K562 (cell line): ENCODE results near the gene SPARC. TPM values are rescaled to one million over a fixed set of nuclear protein-coding genes. Genes with fewer than 3 reads are reported as not detected.

Experiments
- ATAC-seq: fragments of 200-7000 bp; cut with Tn5 transposase; 3 replicates; pipeline ENCODE4 v1.9.1; 2020; ENCODE audit warnings: moderate library complexity
- BruUV-seq: library from RNA; stranded (reverse); fragments of 400-500 nt; replicated peaks from 2 replicates; lab custom pipeline; 2021; lab: Mats Ljungman, UMichigan
- CTCF ChIA-PET: fragments of 300-600 bp; formaldehyde crosslinking; extraction: SDS; loops from one replicate; lab custom pipeline; 2021; ENCODE audit warnings: low intra/inter-chr PET ratio; lab: Yijun Ruan, JAX
- POLR2A ChIA-PET: fragments of 300-600, 350-650 bp; sonication (Branson Sonifier 250); formaldehyde crosslinking; extraction: SDS; loops from one replicate; lab custom pipeline; 2021; ENCODE audit warnings: antibody characterized with exemption, inconsistent platforms; lab: Yijun Ruan, JAX
- DNase-seq, 4 experiments: peaks; one replicate each; pipeline versions ENCODE4 v3.0.0 to v3.0.0-alpha.2; 2011 to 2018; ENCODE audit warnings: low spot score in 3 of 4, mixed read lengths in 3 of 4; ENCODE audit errors: extremely low read depth in 1 of 4
- FAIRE-seq: peaks from 2 replicates; lab custom pipeline; 2011; peaks lifted over from hg19 to GRCh38; lab: Jason Lieb, UNC
- H2AFZ ChIP-seq: 2 replicates; pipeline ENCODE4 v1.6.0; 2011; ENCODE audit warnings: low read depth, low read length, control low read depth, inconsistent platforms
- H3K27ac ChIP-seq: fragments of 200-600 bp; 3 replicates; pipeline ENCODE4 v1.8.0; 2011; ENCODE audit warnings: low read depth, mild to moderate bottlenecking, control low read depth, inconsistent platforms, low read length, moderate library complexity, mixed read lengths; ENCODE audit errors: extremely low read depth
- H3K27me3 ChIP-seq, 2 experiments: fragments of 300-600 bp in 1 of 2; 2 replicates in 1 of 2; 3 replicates in 1 of 2; pipeline versions ENCODE4 v1.6.0 to v1.8.0; 2011; ENCODE audit warnings: inconsistent platforms in 2 of 2, low read length in 2 of 2, mild to moderate bottlenecking in 1 of 2, mixed read lengths in 1 of 2, moderate library complexity in 1 of 2; ENCODE audit not compliant: control insufficient read depth in 2 of 2, insufficient read depth in 2 of 2
- H3K36me3 ChIP-seq: fragments of 300-600 bp; 3 replicates; pipeline ENCODE4 v1.8.0; 2011; ENCODE audit warnings: mild to moderate bottlenecking, low read length, inconsistent platforms; ENCODE audit not compliant: control insufficient read depth, insufficient read depth
- H3K4me1 ChIP-seq, 2 experiments: fragments of 200-600 bp in 1 of 2; replicated peaks in 1 of 2; 2 replicates in 1 of 2; 3 replicates in 1 of 2; pipeline versions ENCODE4 v1.5.1 to v1.8.0; 2011; ENCODE audit warnings: inconsistent platforms in 2 of 2, low read length in 2 of 2, mild to moderate bottlenecking in 1 of 2, mixed read lengths in 1 of 2, moderate library complexity in 1 of 2; ENCODE audit not compliant: control insufficient read depth in 2 of 2, insufficient read depth in 2 of 2
- H3K4me2 ChIP-seq: 2 replicates; pipeline ENCODE4 v1.6.1; 2011; ENCODE audit warnings: low read length, control low read depth, inconsistent platforms, mixed read lengths; ENCODE audit not compliant: insufficient read depth
- H3K4me3 ChIP-seq: fragments of 200-600 bp; sonication (generic), shearing (Covaris generic); 2 replicates; pipeline ENCODE4 v1.5.1; 2016; ENCODE audit warnings: control low read depth, inconsistent platforms
- H3K79me2 ChIP-seq: fragments of 200-600 bp; 3 replicates; pipeline ENCODE4 v1.8.0; 2011; ENCODE audit warnings: low read length, inconsistent platforms; ENCODE audit not compliant: control insufficient read depth, insufficient read depth
- H3K9ac ChIP-seq, 2 experiments: 2 replicates each; pipeline versions ENCODE4 v1.6.0 to v1.6.1; 2011; ENCODE audit warnings: low read depth in 2 of 2, low read length in 2 of 2, control low read depth in 1 of 2, inconsistent platforms in 1 of 2, mild to moderate bottlenecking in 1 of 2, mixed read lengths in 1 of 2; ENCODE audit not compliant: insufficient read depth in 1 of 2
- H3K9me1 ChIP-seq: one replicate; pipeline ENCODE4 v1.6.0; 2011; ENCODE audit warnings: inconsistent platforms, mild to moderate bottlenecking, low read length, moderate library complexity; ENCODE audit not compliant: control insufficient read depth, insufficient read depth
- H3K9me3 ChIP-seq: replicated peaks from 2 replicates; pipeline ENCODE4 v1.5.1; 2011; ENCODE audit warnings: low read depth, low read length, inconsistent platforms; ENCODE audit not compliant: control insufficient read depth, insufficient read depth
- H4K20me1 ChIP-seq: replicated peaks from 2 replicates; pipeline ENCODE4 v1.6.1; 2011; ENCODE audit warnings: low read length, inconsistent platforms, mixed read lengths; ENCODE audit not compliant: control insufficient read depth, insufficient read depth
- E2F3 ChIP-seq: fragments of 250-450 bp; sonication (Bioruptor Pico); IDR thresholded peaks from 2 replicates; pipeline ENCODE4 v1.4.0; 2020; ENCODE audit warnings: mild to moderate bottlenecking
- FUS ChIP-seq: fragments of 200-400 bp; formaldehyde crosslinking; optimal IDR thresholded peaks from 2 replicates; pipeline ENCODE3; 2017; ENCODE audit warnings: low read depth, low read length
- MAFG ChIP-seq: fragments of 450-650 bp; conservative IDR thresholded peaks from 2 replicates; pipeline ENCODE4 v1.6.1; 2016; ENCODE audit warnings: missing genetic modification characterization, missing compliant biosample characterization
- MXI1 ChIP-seq: IDR thresholded peaks from 2 replicates; pipeline ENCODE4 v1.6.1; 2011; ENCODE audit warnings: low read depth, mild to moderate bottlenecking, improper control_type of control experiment, low read length
- SMAD2 ChIP-seq: fragments of 150-350 bp; IDR thresholded peaks from 2 replicates; pipeline ENCODE4 v1.6.1; 2014; ENCODE audit warnings: low read depth, mild to moderate bottlenecking, low read length
- SP1 ChIP-seq: sonication (generic); formaldehyde crosslinking; IDR thresholded peaks from 2 replicates; pipeline ENCODE4 v1.8.1; 2022; ENCODE audit warnings: mild to moderate bottlenecking, missing genetic modification reagents
- SRSF7 ChIP-seq: fragments of 200-400 bp; formaldehyde crosslinking; optimal IDR thresholded peaks from 2 replicates; pipeline ENCODE3; 2017; ENCODE audit warnings: mild to moderate bottlenecking, low read depth, low read length
- TCF7L2 ChIP-seq: fragments of 150-350 bp; IDR thresholded peaks from 2 replicates; pipeline ENCODE4 v1.6.1; 2016; ENCODE audit warnings: low read depth, mild to moderate bottlenecking, low read length, moderate library complexity
- ZBTB5 ChIP-seq: fragments of 450-650 bp; IDR thresholded peaks from 2 replicates; pipeline ENCODE4 v1.6.1; 2017; ENCODE audit warnings: antibody characterized with exemption
- ZBTB7A ChIP-seq: IDR thresholded peaks from 2 replicates; pipeline ENCODE4 v1.6.1; 2011; ENCODE audit warnings: low read depth, mild to moderate bottlenecking, low read length, moderate library complexity, borderline replicate concordance; ENCODE audit not compliant: control insufficient read depth
- ZKSCAN3 ChIP-seq: fragments of 250-450 bp; sonication (Bioruptor Pico); IDR thresholded peaks from 2 replicates; pipeline ENCODE4 v1.4.0; 2020
- ZNF280A ChIP-seq: fragments of 450-650 bp; IDR thresholded peaks from 2 replicates; pipeline ENCODE4 v1.6.1; 2018; ENCODE audit warnings: mild to moderate bottlenecking, low read depth; ENCODE audit not compliant: partially characterized antibody
- ZNF280B ChIP-seq: fragments of 250-450 bp; sonication (Bioruptor Pico); IDR thresholded peaks from 2 replicates; pipeline ENCODE4 v1.5.1; 2021; ENCODE audit warnings: mild to moderate bottlenecking
- ZNF512 ChIP-seq: IDR thresholded peaks from 2 replicates; pipeline ENCODE4 v1.6.1; 2016; ENCODE audit warnings: missing genetic modification characterization, missing compliant biosample characterization
- ZNF551 ChIP-seq: fragments of 250-450 bp; sonication (Bioruptor Pico); IDR thresholded peaks from 2 replicates; pipeline ENCODE4 v1.5.0; 2021; ENCODE audit warnings: mild to moderate bottlenecking, moderate library complexity
- ZNF717 ChIP-seq: fragments of 250-450 bp; sonication (Bioruptor Pico); IDR thresholded peaks from 2 replicates; pipeline ENCODE4 v1.5.0; 2021
- WGBS: fragments of 100-300 bp; shearing (Covaris generic); methylation state at CpG from one replicate; pipeline ENCODE4 v1.1.6; 2016; ENCODE audit warnings: low coverage, mixed read lengths; ENCODE audit not compliant: insufficient coverage; ENCODE audit errors: missing lambda C conversion rate; 5-methylcytosine and 5-hydroxymethylcytosine counted together
- in situ Hi-C: fragments of 300-500 bp; cut with MboI; formaldehyde crosslinking; loops from 4 replicates; pipeline ENCODE4 v1.15.0; 2018; ENCODE audit warnings: inconsistent platforms, mixed read lengths
- intact Hi-C: fragments of 100-400 bp; cut with micrococcal nuclease; formaldehyde crosslinking; loops from 2 replicates; pipeline ENCODE4 v1.14.2; 2022
- polyA plus RNA-seq, 8 experiments: library from polyadenylated mRNA; depleted of rRNA in 4 of 8; stranded (reverse) in 5 of 8; unstranded in 3 of 8; fragments of >200 nt; fragmentation: Nextera tagmentation in 2 of 8; fragmentation: Illumina TruSeq in 1 of 8; extraction: Ambion mirVana in 2 of 8; extraction: Trizol in 1 of 8; gene quantifications; 2 replicates each; pipeline versions ENCODE4 v1.2.1 to v1.2.3, GENCODE V29; 2011 to 2014; ENCODE audit warnings: inconsistent platforms in 1 of 8, missing spikeins in 1 of 8
- total RNA-seq, 7 experiments: library from RNA; depleted of rRNA in 6 of 7; stranded (reverse); fragments of >200 nt in 6 of 7; fragmentation: Illumina TruSeq in 2 of 7; extraction: Trizol in 2 of 7; gene quantifications; 2 replicates each; pipeline versions ENCODE4 v1.2.1 to v1.2.3, GENCODE V29; 2011 to 2021; ENCODE audit warnings: low replicate concordance in 1 of 7

The SPARC gene
- total and polyA plus RNA-seq, 9 of the 15 experiments (the other 6 are each of a cell fraction or from before 2014, with no cell fraction given): 6.1 to 35.6 (median 12.2) TPM

- no peaks in the 10 kb centered on the region for H3K9me1 ChIP-seq
- H4K20me1 ChIP-seq: no peaks in the 10 kb centered on the region
- no peak overlapping the region for H3K9ac ChIP-seq
- peak; percentile 26 for FAIRE-seq
- no peak overlapping the region for H2AFZ ChIP-seq
- TF ChIP-seq E2F3 (CRISPR knock-in tag) (no peak), FUS (no peak), ZKSCAN3 (no peak), MXI1 (no peak), SRSF7 (no peak), SP1 (CRISPR knock-in tag) (no peak), ZNF280A (no peak), ZNF280B (CRISPR knock-in tag) (no peak), ZNF717 (CRISPR knock-in tag) (no peak), ZBTB7A (no peak), MAFG (tag) (no peak), ZNF551 (CRISPR knock-in tag) (no peak), ZNF512 (tag) (no peak), SMAD2 (no peak), ZBTB5 (no peak), TCF7L2 (no peak)
- CTCF ChIA-PET: no interaction called here
- intact Hi-C loops: no loop called here
- POLR2A ChIA-PET: no interaction called here
- H3K4me1 ChIP-seq: peaks cover 0 to 6% of the 10 kb centered on the region in 2 experiments; a peak in 1 of 5 replicates
- H3K4me3 ChIP-seq: no peak overlapping the region
- BruUV-seq: no TSS peak
- WGBS: 14% methylated on average over 3 of the region's 3 CpGs
- H3K9me3 ChIP-seq: no peaks in the 10 kb centered on the region
- no peak overlapping the region for H3K27ac ChIP-seq
- no peaks in the 10 kb centered on the region for H3K36me3 ChIP-seq
- in situ Hi-C loops: no loop called here
- ATAC-seq: no peak
- DNase-seq: no peak
- peaks cover 0 to 17% of the 10 kb centered on the region in 2 experiments; a peak in 4 of 5 replicates for H3K27me3 ChIP-seq
- no peak overlapping the region for H3K4me2 ChIP-seq
- H3K79me2 ChIP-seq: no peaks in the 10 kb centered on the region
Measured at GRCh38 chr5:151692312-151692711, 5.6 kb upstream of the SPARC start.
